Activated naive CD8-positive, alpha-beta T cell treated with anti-CD3 and anti-CD28 coated beads, Interleukin-2, amount 10 ng/mL, durations not matched to agents 7 days and 5 days (primary cell): ENCODE data around the gene LAPTM4A. TPM values are rescaled to one million over a fixed set of nuclear protein-coding genes. Genes with fewer than 3 reads are reported as not detected.
"Not testable (repeated sequence)": the region's sequence is repeated elsewhere in the genome, so short reads cannot be mapped to it uniquely, and the experiment has no call there.

ENCODE experiments used
- ATAC-seq: fragments of 150-1000 bp; cut with Tn5 transposase; one replicate; pipeline ENCODE4 v1.10.0; 2021; ENCODE audit warnings: low read depth, moderate library complexity
- POLR2A ChIA-PET: fragments of 350-600 bp; sonication (Branson Sonifier 250); formaldehyde crosslinking; loops from one replicate; lab custom pipeline; 2021; ENCODE audit warnings: antibody characterized with exemption; lab: Charles Lee
- DNase-seq: peaks from one replicate; pipeline ENCODE4 v3.0.0; 2021
- H3K27ac Mint-ChIP-seq: one replicate; pipeline ENCODE4 v1.8.0; 2022; ENCODE audit warnings: mild to moderate bottlenecking, mixed read lengths
- H3K27me3 Mint-ChIP-seq: one replicate; pipeline ENCODE4 v1.8.0; 2022; ENCODE audit warnings: mild to moderate bottlenecking, moderate library complexity, mixed read lengths
- H3K36me3 Mint-ChIP-seq: one replicate; pipeline ENCODE4 v1.8.0; 2021; ENCODE audit warnings: mild to moderate bottlenecking, mixed read lengths
- H3K4me1 Mint-ChIP-seq: one replicate; pipeline ENCODE4 v1.8.0; 2021; ENCODE audit warnings: mixed read lengths
- H3K4me3 Mint-ChIP-seq: one replicate; pipeline ENCODE4 v1.8.0; 2022; ENCODE audit warnings: mild to moderate bottlenecking, moderate library complexity, mixed read lengths
- H3K9me3 Mint-ChIP-seq: one replicate; pipeline ENCODE4 v1.8.0; 2021; ENCODE audit warnings: mixed read lengths
- total RNA-seq, 2 experiments: library from RNA; stranded (reverse); gene quantifications; one replicate each; pipeline ENCODE4 v1.2.3, GENCODE V29; 2021

LAPTM4A gene
- total RNA-seq, 2 experiments from 2014 or later, result 27.2 to 31.8 TPM

GRCh38 chr2:20085909-20086308, 34.5 kb upstream of the LAPTM4A start:
- H3K4me1 Mint-ChIP-seq, H3K9me3 Mint-ChIP-seq, H3K36me3 Mint-ChIP-seq, ATAC-seq, H3K4me3 Mint-ChIP-seq, DNase-seq, POLR2A ChIA-PET, H3K27ac Mint-ChIP-seq: not testable (repeated sequence)
- H3K27me3 Mint-ChIP-seq, result peaks cover 11% of the 10 kb centered on the region

- H3K4me1 Mint-ChIP-seq, H3K9me3 Mint-ChIP-seq, H3K36me3 Mint-ChIP-seq, DNase-seq, H3K27me3 Mint-ChIP-seq, H3K4me3 Mint-ChIP-seq, ATAC-seq, POLR2A ChIA-PET, H3K27ac Mint-ChIP-seq: not testable (repeated sequence)
Measured at GRCh38 chr2:20082812-20083211, 31.4 kb upstream of the LAPTM4A start.

GRCh38 chr2:20081841-20082240, 30.4 kb upstream of the LAPTM4A start:
- no peak overlapping the region for H3K27ac Mint-ChIP-seq
- H3K9me3 Mint-ChIP-seq, result no peaks in the 10 kb centered on the region
- POLR2A ChIA-PET, result no interaction called here
- peaks cover 5% of the 10 kb centered on the region for H3K27me3 Mint-ChIP-seq
- DNase-seq, result no peak
- no peak overlapping the region for H3K4me3 Mint-ChIP-seq
- ATAC-seq, result no peak
- H3K4me1 Mint-ChIP-seq, result no peaks in the 10 kb centered on the region
- no peaks in the 10 kb centered on the region for H3K36me3 Mint-ChIP-seq

- DNase-seq (no peak), ATAC-seq (no peak)
- POLR2A ChIA-PET, result no interaction called here
- Mint-ChIP-seq H3K27ac (no peak overlapping the region), H3K4me1 (no peaks in the 10 kb centered on the region), H3K9me3 (no peaks in the 10 kb centered on the region), H3K27me3 (peaks cover 9% of the 10 kb centered on the region), H3K36me3 (no peaks in the 10 kb centered on the region), H3K4me3 (no peak overlapping the region)
Measured at GRCh38 chr2:20080839-20081415, 29.5 kb upstream of the LAPTM4A start.

- POLR2A ChIA-PET, result no interaction called here
- no peaks in the 10 kb centered on the region for H3K9me3 Mint-ChIP-seq
- no peak overlapping the region for H3K4me3 Mint-ChIP-seq
Measured at GRCh38 chr2:20080428-20080827, 29.0 kb upstream of the LAPTM4A start.

GRCh38 chr2:20079546-20080115, 28.2 kb upstream of the LAPTM4A start:
- H3K4me3 Mint-ChIP-seq, result no peak overlapping the region
- no peaks in the 10 kb centered on the region for H3K9me3 Mint-ChIP-seq
- H3K27ac Mint-ChIP-seq, result no peak overlapping the region
- no peaks in the 10 kb centered on the region for H3K36me3 Mint-ChIP-seq
- POLR2A ChIA-PET, result no interaction called here
- peaks cover 11% of the 10 kb centered on the region for H3K27me3 Mint-ChIP-seq
- DNase-seq, result no peak
- no peaks in the 10 kb centered on the region for H3K4me1 Mint-ChIP-seq
- ATAC-seq, result no peak

More at GRCh38 chr2:20080428-20080827, 29.0 kb upstream of the LAPTM4A start:
- no peak for ATAC-seq
- no peak for DNase-seq
- H3K27me3 Mint-ChIP-seq, result peaks cover 9% of the 10 kb centered on the region
- no peak overlapping the region for H3K27ac Mint-ChIP-seq
- no peaks in the 10 kb centered on the region for H3K4me1 Mint-ChIP-seq
- H3K36me3 Mint-ChIP-seq, result no peaks in the 10 kb centered on the region

GRCh38 chr2:20077411-20077940, 26.0 kb upstream of the LAPTM4A start:
- no peaks in the 10 kb centered on the region for H3K4me1 Mint-ChIP-seq
- H3K9me3 Mint-ChIP-seq, result no peaks in the 10 kb centered on the region
- no peaks in the 10 kb centered on the region for H3K36me3 Mint-ChIP-seq
- H3K4me3 Mint-ChIP-seq, result no peak overlapping the region
- H3K27me3 Mint-ChIP-seq, result peaks cover 15% of the 10 kb centered on the region
- ATAC-seq, result no peak
- no peak for DNase-seq
- no peak overlapping the region for H3K27ac Mint-ChIP-seq
- POLR2A ChIA-PET, result no interaction called here

- Mint-ChIP-seq H3K9me3 (no peaks in the 10 kb centered on the region), H3K36me3 (no peaks in the 10 kb centered on the region), H3K27me3 (peaks cover 15% of the 10 kb centered on the region), H3K27ac (no peak overlapping the region), H3K4me3 (no peak overlapping the region), H3K4me1 (no peaks in the 10 kb centered on the region)
- DNase-seq (no peak), ATAC-seq (no peak)
- POLR2A ChIA-PET, result no interaction called here
Measured at GRCh38 chr2:20076757-20077156, 25.3 kb upstream of the LAPTM4A start.

- H3K4me3 Mint-ChIP-seq, result no peak overlapping the region
- H3K27ac Mint-ChIP-seq, result no peak overlapping the region
- no peaks in the 10 kb centered on the region for H3K36me3 Mint-ChIP-seq
- peaks cover 17% of the 10 kb centered on the region for H3K27me3 Mint-ChIP-seq
- DNase-seq (no peak), ATAC-seq (no peak)
- no peaks in the 10 kb centered on the region for H3K4me1 Mint-ChIP-seq
- POLR2A ChIA-PET, result no interaction called here
- H3K9me3 Mint-ChIP-seq, result no peaks in the 10 kb centered on the region
Measured at GRCh38 chr2:20074901-20075300, 23.5 kb upstream of the LAPTM4A start.

- H3K36me3 Mint-ChIP-seq, DNase-seq, ATAC-seq, H3K4me1 Mint-ChIP-seq, H3K9me3 Mint-ChIP-seq, H3K27ac Mint-ChIP-seq, POLR2A ChIA-PET, H3K4me3 Mint-ChIP-seq: not testable (repeated sequence)
- peaks cover 17% of the 10 kb centered on the region for H3K27me3 Mint-ChIP-seq
Measured at GRCh38 chr2:20074046-20074648, 22.7 kb upstream of the LAPTM4A start.

GRCh38 chr2:20073460-20073859, 22.0 kb upstream of the LAPTM4A start:
- ATAC-seq (no peak), DNase-seq (no peak)
- Mint-ChIP-seq H3K4me3 (no peak overlapping the region), H3K4me1 (no peaks in the 10 kb centered on the region), H3K9me3 (no peaks in the 10 kb centered on the region), H3K27me3 (peaks cover 17% of the 10 kb centered on the region), H3K27ac (no peak overlapping the region), H3K36me3 (no peaks in the 10 kb centered on the region)
- POLR2A ChIA-PET, result no interaction called here

- no peaks in the 10 kb centered on the region for H3K4me1 Mint-ChIP-seq
- DNase-seq (no peak), ATAC-seq (no peak)
- peaks cover 17% of the 10 kb centered on the region for H3K27me3 Mint-ChIP-seq
- no peaks in the 10 kb centered on the region for H3K36me3 Mint-ChIP-seq
- H3K4me3 Mint-ChIP-seq, result no peak overlapping the region
- no peak overlapping the region for H3K27ac Mint-ChIP-seq
- no peaks in the 10 kb centered on the region for H3K9me3 Mint-ChIP-seq
- POLR2A ChIA-PET, result no interaction called here
Measured at GRCh38 chr2:20072436-20073158, 21.2 kb upstream of the LAPTM4A start.

- Mint-ChIP-seq H3K36me3 (no peaks in the 10 kb centered on the region), H3K27ac (no peak overlapping the region), H3K4me3 (no peak overlapping the region), H3K27me3 (peaks cover 12% of the 10 kb centered on the region), H3K4me1 (no peaks in the 10 kb centered on the region), H3K9me3 (no peaks in the 10 kb centered on the region)
- ATAC-seq, result no peak
- POLR2A ChIA-PET, result no interaction called here
- no peak for DNase-seq
Measured at GRCh38 chr2:20071397-20072383, 20.3 kb upstream of the LAPTM4A start.
